NCI-H1417 (cell line): ENCODE data around the gene GRAMD2B.
"Not testable (repeated sequence)": the region's sequence is repeated elsewhere in the genome, so short reads cannot be mapped to it uniquely, and the experiment has no call there.

Experiments
- DNase-seq, 3 experiments: peaks; one replicate each; lab custom pipeline; 2025; lab: John Stamatoyannopoulos, UW

GRAMD2B gene

GRCh38 chr5:126449751-126450271 lies 26.6 kb downstream of the GRAMD2B start:
- no peak for DNase-seq

DNA sequence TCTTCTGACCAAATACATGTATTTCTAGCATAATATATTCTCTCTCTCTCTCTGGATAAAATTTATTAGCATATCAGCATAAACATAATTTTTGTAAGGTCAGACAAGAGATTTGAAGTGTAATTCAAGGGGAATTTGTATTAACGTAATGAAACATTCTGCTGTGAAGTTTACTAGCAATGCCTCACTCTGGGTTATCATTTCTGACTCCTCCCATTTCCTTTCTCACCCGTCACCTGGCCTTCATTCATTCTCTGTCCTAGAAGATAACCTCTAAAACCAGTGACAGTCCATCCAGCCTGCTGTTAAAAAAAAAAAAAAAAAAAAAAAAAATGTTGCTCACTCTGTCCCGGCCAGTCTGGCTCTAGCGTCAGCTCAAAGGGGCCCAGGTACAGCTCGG lies 27.1 kb downstream of the GRAMD2B start:
- DNase-seq: no peak

- DNase-seq: no peak
These were observed 27.7 kb downstream of the GRAMD2B start for GRCh38 chr5:126450907-126451306.

DNA sequence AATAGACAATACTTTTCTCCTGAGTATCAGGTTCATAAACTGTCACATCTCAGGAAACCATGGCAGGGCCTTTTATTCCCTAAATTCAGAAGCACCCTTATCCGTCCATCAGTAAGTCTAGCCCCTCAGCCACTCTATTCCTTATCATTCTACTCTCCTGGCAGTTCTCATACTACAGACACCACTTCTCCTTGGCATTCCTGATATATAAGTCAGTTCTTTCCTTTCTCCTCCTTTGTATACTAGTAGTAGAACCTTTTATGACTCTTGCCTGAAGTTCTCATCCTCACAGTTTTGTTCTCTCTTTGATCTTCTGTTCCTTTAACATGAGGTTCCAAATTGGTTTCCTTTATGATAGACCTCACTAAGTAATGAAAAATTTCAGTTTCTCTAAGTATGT lies 29.3 kb downstream of the GRAMD2B start:
- no peak for DNase-seq

DNA sequence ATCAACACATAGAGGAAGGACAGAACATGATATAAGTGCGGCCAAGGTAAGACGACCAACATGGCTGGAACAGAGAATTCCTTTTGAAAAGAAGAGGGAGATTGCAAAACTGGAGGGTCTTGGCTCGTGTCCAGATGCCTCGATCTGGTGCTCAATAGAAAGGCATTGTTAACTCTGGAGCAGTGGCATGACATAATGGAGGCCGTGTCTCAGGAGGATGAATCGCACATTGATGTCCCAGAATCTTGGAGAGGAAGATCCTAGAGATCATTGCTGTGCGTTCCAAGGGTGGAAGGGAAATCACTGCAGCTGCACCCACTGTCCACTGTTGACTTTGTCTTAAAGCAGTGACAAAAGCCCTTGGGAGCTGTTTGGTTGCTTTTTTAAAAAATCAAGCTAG lies 30.9 kb downstream of the GRAMD2B start:
- DNase-seq: no peak

GRCh38 chr5:126454535-126454934 lies 31.3 kb downstream of the GRAMD2B start:
- no peak for DNase-seq

DNA sequence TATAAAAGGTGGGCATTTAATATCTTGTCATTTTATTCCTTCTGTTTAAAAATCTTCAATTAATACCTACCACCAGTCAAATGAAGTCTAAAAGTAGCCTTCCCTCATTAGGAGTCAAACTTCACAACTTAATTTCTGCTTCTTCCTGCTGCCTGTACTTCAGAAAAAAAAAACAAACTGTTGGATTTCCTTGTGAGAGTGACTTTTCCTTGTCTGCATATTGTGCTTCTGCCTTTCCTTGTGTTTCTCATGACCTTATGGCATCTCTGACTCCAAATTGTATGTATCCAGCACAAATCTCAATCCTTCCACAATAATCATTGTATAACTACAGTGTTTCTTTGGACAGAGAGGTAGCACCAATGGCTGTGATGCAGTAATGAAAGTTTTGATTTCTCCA lies 32.1 kb downstream of the GRAMD2B start:
- DNase-seq: no peak

- no peak for DNase-seq
These were observed 32.5 kb downstream of the GRAMD2B start for GRCh38 chr5:126455728-126456127.

GRCh38 chr5:126456217-126456820 lies 33.1 kb downstream of the GRAMD2B start:
- DNase-seq: no peak

DNA sequence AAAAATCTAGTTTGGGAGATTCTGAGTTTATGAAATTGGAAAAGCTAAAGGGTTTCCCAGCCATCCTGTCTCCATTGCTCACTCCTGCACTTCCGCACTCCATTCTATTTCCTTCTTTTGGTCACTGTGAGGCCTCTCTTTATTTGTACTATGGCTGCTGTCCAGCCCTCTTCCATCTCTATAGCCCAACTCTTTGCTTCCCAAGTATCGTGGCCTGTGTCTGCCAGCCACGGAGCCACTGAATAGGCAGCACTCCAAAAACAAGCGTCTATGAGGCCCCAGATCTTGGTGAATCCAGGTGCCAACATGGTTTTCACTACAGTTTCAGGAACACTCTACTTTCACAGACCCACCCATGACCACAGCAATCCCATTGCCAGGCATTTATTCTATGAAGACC lies 37.2 kb downstream of the GRAMD2B start:
- no peak for DNase-seq

DNA sequence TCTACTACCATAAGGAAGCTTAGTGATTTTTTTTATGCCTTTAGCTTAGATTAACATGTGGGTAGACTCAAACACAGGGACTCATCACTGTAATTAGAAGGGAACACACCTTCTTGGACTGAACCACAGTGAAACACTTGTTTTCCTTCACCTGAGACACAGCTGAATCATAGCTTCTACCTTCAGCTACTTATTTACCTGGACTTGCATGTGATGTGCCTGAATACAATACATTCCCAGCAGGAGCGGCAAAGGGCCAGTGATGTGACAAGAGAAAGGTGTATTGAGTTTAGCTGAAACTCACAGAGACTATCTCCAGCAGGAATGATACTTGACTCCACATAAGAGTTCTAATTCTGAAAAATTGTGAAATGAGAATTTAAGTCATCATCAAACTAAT lies 37.8 kb downstream of the GRAMD2B start:
- DNase-seq: no peak

DNA sequence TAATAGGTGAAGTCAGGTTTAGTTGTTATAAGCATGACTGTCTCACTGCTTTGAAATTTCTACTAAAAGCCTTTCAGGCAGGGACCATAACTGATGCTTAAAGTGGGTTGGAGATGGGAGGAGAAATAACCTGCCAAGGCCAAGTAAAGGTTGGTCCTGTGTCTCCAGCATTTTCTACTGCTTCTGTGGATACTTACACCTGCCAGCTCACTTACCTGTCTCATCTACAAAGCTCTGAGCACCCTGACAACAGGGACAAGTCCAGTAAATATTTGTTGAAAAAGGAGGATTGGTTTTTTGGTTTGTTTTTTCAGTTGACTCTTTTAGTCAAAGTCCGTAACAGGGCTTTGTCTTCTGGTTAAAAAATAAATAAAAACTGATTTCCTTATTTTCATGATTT lies 38.6 kb downstream of the GRAMD2B start:
- DNase-seq: no peak

DNA sequence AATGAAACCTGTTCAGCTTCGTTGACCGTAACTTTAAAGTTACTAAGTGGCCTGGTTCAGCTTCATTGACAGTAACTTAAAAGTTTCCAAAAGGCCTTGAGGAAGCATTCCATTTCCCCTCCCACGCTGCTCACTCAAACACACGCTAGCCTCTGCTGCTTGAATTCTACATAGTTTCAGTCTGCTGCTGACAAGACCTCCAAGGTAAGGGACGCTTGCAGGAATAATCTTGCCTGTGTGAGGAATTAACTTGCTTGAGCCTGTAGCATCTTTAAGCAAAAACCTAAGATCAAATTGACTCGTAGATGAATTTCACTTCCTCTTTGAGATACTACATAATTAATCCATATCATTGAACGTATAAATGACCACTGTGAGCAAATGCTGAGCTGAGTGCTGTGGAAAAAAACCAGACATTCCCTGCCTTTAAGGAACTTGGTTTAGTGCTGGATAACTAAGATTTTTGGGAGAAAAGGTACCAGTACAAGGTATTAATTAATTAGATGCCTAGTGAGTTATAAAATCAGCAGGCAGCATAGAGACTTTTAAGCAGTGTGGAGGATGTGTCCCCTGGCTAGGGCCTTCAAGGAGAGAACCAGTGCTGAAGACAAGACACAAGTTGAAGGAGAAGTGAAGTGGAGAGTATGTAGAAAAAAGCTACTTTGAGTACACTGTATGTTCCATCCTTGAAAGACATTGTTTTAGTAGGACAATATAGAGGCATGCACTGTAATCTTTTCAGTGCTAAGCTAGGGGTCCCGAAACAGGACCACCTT lies 39.2 kb downstream of the GRAMD2B start:
- no peak for DNase-seq

GRCh38 chr5:126464016-126464415 lies 40.8 kb downstream of the GRAMD2B start:
- DNase-seq: no peak

DNA sequence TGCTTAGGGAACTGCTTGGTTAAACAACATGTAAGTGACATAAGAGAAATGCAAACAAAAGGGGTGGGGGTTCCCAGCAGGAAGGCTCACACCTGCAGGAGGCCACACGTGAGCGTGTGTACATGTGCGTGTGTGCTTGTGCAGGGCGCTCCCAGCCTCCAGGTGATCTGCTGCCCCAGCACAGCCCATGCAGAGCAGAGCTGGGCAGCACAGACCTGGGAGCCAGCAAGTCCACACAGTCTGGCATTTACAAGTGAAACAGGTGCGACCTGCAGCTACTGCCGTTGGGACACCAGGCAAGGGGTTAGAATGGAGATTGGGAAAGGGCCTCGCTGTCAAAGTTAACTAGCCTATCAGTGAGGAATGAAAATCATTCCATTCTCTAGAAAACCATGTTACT lies 41.8 kb downstream of the GRAMD2B start:
- peak; percentile 45 to 91 (median 77) for DNase-seq

GRCh38 chr5:126468091-126468490 lies 44.9 kb downstream of the GRAMD2B start:
- no peak for DNase-seq

DNA sequence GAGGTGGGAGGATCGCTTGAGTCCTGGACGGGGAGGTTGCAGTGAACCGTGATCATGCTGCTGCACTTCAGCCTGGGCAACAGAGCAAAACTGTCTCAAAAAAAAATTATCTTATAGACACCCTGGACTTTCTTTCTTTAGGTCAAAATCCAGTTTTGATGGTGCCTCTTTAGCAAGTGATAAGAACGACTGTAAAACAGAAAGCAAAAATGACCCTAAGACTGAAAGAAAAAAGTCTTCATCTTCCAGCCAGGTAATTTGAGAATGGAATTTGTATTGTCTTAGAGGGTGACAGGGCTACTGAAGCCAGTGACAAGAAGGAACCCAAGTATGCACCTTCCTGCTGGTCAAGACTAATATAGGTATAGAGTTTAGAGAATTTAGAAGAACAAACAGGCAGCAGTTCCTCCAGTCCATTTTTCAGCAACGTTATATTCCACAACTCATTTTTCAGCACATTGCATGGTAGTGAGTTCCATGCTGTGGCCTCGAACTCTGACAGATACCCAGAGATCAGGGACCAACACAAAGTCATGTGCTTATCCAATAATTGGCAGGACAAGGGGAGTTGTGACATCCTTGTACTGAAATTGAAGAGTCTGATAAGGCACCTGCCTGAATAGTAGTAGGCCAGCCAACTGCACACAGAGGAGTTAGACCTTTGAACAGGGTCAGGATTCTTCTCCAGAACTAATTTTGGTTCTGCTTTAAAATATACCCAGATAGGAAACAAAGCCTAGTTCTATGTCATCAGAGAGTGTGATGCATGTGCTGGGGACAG lies 46.5 kb downstream of the GRAMD2B start:
- no peak for DNase-seq

DNA sequence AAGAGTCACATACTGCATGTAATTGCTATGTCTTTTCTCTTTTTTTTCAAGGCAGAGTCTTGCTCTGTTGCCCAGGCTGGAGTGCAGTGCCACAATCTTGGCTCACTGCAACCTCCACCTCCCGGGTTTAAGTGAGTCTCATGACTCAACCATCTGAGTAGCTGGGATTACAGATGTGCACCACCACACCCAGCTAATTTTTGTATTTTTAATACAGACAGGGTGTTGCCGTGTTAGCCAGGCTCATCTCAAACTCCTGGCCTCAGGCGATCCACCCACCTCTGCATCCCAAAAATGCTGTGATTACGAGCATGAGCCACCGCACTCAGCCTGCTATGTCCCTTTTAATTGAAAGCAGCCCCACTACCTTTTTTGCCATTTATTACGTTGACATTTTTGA lies 47.3 kb downstream of the GRAMD2B start:
- DNase-seq: not testable (repeated sequence)

DNA sequence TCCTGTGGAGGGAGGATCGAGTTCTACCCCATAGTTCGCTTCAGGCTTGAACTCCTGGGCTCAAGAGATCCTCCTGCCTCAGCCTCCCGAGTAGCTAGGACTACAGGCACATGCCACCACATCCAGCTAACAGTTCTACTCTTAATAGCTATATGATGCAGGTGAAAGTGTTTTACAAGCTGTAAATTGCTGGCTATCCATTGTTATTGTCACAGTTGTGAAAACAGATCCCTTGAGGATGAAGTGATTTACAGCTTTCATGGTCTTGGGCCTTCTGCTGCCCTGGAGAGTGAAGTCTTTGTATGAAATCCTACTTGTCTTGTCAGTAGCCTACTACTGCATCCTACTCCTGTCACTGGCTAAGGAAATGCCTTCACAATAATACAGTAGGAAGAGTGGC lies 48.0 kb downstream of the GRAMD2B start:
- peak in 1 of 3 experiments; percentile 18 for DNase-seq

DNA sequence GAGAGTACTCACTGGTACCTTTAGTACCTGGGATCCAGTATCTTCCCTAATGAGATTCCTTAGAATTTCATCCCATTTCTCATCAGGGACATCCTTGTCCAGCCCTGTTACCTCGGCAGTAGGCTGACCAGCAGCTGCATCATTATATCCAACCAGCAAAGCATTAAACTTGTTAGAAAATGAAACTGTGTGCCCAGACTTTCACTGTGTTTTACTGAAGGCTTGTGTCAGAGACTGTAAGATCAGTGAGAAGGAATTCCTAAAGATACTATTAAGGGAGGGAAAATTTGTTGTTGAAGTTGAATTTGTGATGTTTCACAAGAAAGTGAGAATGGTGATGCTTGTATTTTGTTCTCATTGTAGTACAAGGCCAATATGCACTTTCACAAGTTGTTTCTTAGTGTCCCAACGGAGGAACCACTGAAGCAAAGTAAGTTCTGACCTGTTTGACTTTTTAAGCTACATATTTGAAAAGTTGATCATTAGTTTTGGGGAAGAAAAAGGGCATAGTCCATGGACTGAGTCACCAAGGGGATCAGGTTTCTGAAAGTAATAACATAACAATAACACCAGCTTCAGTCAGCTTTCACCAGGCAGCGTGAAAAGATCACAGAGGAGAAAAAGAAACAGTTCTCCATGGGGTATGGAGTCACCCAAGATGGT lies 48.8 kb downstream of the GRAMD2B start:
- no peak for DNase-seq

- DNase-seq: no peak
These were observed 49.3 kb downstream of the GRAMD2B start for GRCh38 chr5:126472538-126472889.
